ENCODE data around the gene PPP1R9A.

Gene PPP1R9A

GRCh38 chr7:95157381-95157780 is 250.0 kb downstream of the PPP1R9A start:
- peaks cover 0 to 2% (median 0%) of the 10 kb centered on the region in 5 donors for H3K4me1 ChIP-seq (ENCODE audit: control insufficient read depth in 5 of 5, insufficient read depth in 5 of 5, low read length in 5 of 5)
- H3K9me3 ChIP-seq (ENCODE audit: control insufficient read depth in 5 of 5, low read length in 5 of 5), result peaks cover 0 to 3% (median 0%) of the 10 kb centered on the region in 5 donors
- H3K27ac ChIP-seq (ENCODE audit: low read depth, low read length), result no peak overlapping the region
- no peaks in the 10 kb centered on the region for H3K27me3 ChIP-seq (ENCODE audit: control insufficient read depth in 5 of 5, insufficient read depth in 4 of 5, low read length in 5 of 5)
- H3K9ac ChIP-seq (ENCODE audit: low read length in 5 of 5), result no peak overlapping the region
- no peak overlapping the region for H3K4me3 ChIP-seq (ENCODE audit: low read depth in 1 of 5, low read length in 5 of 5)
- H3K36me3 ChIP-seq (ENCODE audit: control insufficient read depth in 5 of 5, insufficient read depth in 5 of 5, low read length in 5 of 5), result no peaks in the 10 kb centered on the region

- H3K9me3 ChIP-seq (ENCODE audit: control insufficient read depth in 5 of 5, low read length in 5 of 5), result no peaks in the 10 kb centered on the region
- H3K27ac ChIP-seq (ENCODE audit: low read depth, low read length), result no peak overlapping the region
- H3K36me3 ChIP-seq (ENCODE audit: control insufficient read depth in 5 of 5, insufficient read depth in 5 of 5, low read length in 5 of 5), result peaks cover 0 to 2% (median 0%) of the 10 kb centered on the region in 5 donors
- no peaks in the 10 kb centered on the region for H3K27me3 ChIP-seq (ENCODE audit: control insufficient read depth in 5 of 5, insufficient read depth in 4 of 5, low read length in 5 of 5)
- H3K4me3 ChIP-seq (ENCODE audit: low read depth in 1 of 5, low read length in 5 of 5), result no peak overlapping the region
- no peak overlapping the region for H3K9ac ChIP-seq (ENCODE audit: low read length in 5 of 5)
- H3K4me1 ChIP-seq (ENCODE audit: control insufficient read depth in 5 of 5, insufficient read depth in 5 of 5, low read length in 5 of 5), result peaks cover 0 to 10% (median 6%) of the 10 kb centered on the region in 5 donors
Observed at GRCh38 chr7:95169678-95170077, 262.3 kb downstream of the PPP1R9A start.

- Histone ChIP-seq H3K4me1 (ENCODE audit: control insufficient read depth in 5 of 5, insufficient read depth in 5 of 5, low read length in 5 of 5) (peaks cover 0 to 10% (median 6%) of the 10 kb centered on the region in 5 donors), H3K4me3 (ENCODE audit: low read depth in 1 of 5, low read length in 5 of 5) (no peak overlapping the region), H3K9me3 (ENCODE audit: control insufficient read depth in 5 of 5, low read length in 5 of 5) (no peaks in the 10 kb centered on the region), H3K27me3 (ENCODE audit: control insufficient read depth in 5 of 5, insufficient read depth in 4 of 5, low read length in 5 of 5) (no peaks in the 10 kb centered on the region), H3K9ac (ENCODE audit: low read length in 5 of 5) (no peak overlapping the region), H3K27ac (ENCODE audit: low read depth, low read length) (no peak overlapping the region), H3K36me3 (ENCODE audit: control insufficient read depth in 5 of 5, insufficient read depth in 5 of 5, low read length in 5 of 5) (no peaks in the 10 kb centered on the region)
Observed at GRCh38 chr7:95172420-95172819, 265.0 kb downstream of the PPP1R9A start.

GRCh38 chr7:95190515-95190914 is 283.1 kb downstream of the PPP1R9A start:
- Histone ChIP-seq H3K9ac (ENCODE audit: low read length in 5 of 5) (no peak overlapping the region), H3K4me3 (ENCODE audit: low read depth in 1 of 5, low read length in 5 of 5) (no peak overlapping the region), H3K4me1 (ENCODE audit: control insufficient read depth in 5 of 5, insufficient read depth in 5 of 5, low read length in 5 of 5) (no peaks in the 10 kb centered on the region), H3K9me3 (ENCODE audit: control insufficient read depth in 5 of 5, low read length in 5 of 5) (no peaks in the 10 kb centered on the region), H3K27me3 (ENCODE audit: control insufficient read depth in 5 of 5, insufficient read depth in 4 of 5, low read length in 5 of 5) (no peaks in the 10 kb centered on the region), H3K27ac (ENCODE audit: low read depth, low read length) (no peak overlapping the region), H3K36me3 (ENCODE audit: control insufficient read depth in 5 of 5, insufficient read depth in 5 of 5, low read length in 5 of 5) (no peaks in the 10 kb centered on the region)

- no peak overlapping the region for H3K9ac ChIP-seq (ENCODE audit: low read length in 5 of 5)
- H3K4me3 ChIP-seq (ENCODE audit: low read depth in 1 of 5, low read length in 5 of 5), result no peak overlapping the region
- H3K27me3 ChIP-seq (ENCODE audit: control insufficient read depth in 5 of 5, insufficient read depth in 4 of 5, low read length in 5 of 5), result no peaks in the 10 kb centered on the region
- no peaks in the 10 kb centered on the region for H3K4me1 ChIP-seq (ENCODE audit: control insufficient read depth in 5 of 5, insufficient read depth in 5 of 5, low read length in 5 of 5)
- no peak overlapping the region for H3K27ac ChIP-seq (ENCODE audit: low read depth, low read length)
- no peaks in the 10 kb centered on the region for H3K9me3 ChIP-seq (ENCODE audit: control insufficient read depth in 5 of 5, low read length in 5 of 5)
- H3K36me3 ChIP-seq (ENCODE audit: control insufficient read depth in 5 of 5, insufficient read depth in 5 of 5, low read length in 5 of 5), result no peaks in the 10 kb centered on the region
Observed at GRCh38 chr7:95191795-95192194, 284.4 kb downstream of the PPP1R9A start.

GRCh38 chr7:95198863-95199262 is 291.5 kb downstream of the PPP1R9A start:
- Histone ChIP-seq H3K36me3 (ENCODE audit: control insufficient read depth in 5 of 5, insufficient read depth in 5 of 5, low read length in 5 of 5) (no peaks in the 10 kb centered on the region), H3K9me3 (ENCODE audit: control insufficient read depth in 5 of 5, low read length in 5 of 5) (no peaks in the 10 kb centered on the region), H3K9ac (ENCODE audit: low read length in 5 of 5) (no peak overlapping the region), H3K27me3 (ENCODE audit: control insufficient read depth in 5 of 5, insufficient read depth in 4 of 5, low read length in 5 of 5) (no peaks in the 10 kb centered on the region), H3K27ac (ENCODE audit: low read depth, low read length) (no peak overlapping the region), H3K4me1 (ENCODE audit: control insufficient read depth in 5 of 5, insufficient read depth in 5 of 5, low read length in 5 of 5) (no peaks in the 10 kb centered on the region), H3K4me3 (ENCODE audit: low read depth in 1 of 5, low read length in 5 of 5) (no peak overlapping the region)

- H3K36me3 ChIP-seq (ENCODE audit: control insufficient read depth in 5 of 5, insufficient read depth in 5 of 5, low read length in 5 of 5), result no peaks in the 10 kb centered on the region
- H3K9me3 ChIP-seq (ENCODE audit: control insufficient read depth in 5 of 5, low read length in 5 of 5), result no peaks in the 10 kb centered on the region
- H3K27ac ChIP-seq (ENCODE audit: low read depth, low read length), result no peak overlapping the region
- H3K4me3 ChIP-seq (ENCODE audit: low read depth in 1 of 5, low read length in 5 of 5), result no peak overlapping the region
- no peaks in the 10 kb centered on the region for H3K4me1 ChIP-seq (ENCODE audit: control insufficient read depth in 5 of 5, insufficient read depth in 5 of 5, low read length in 5 of 5)
- no peak overlapping the region for H3K9ac ChIP-seq (ENCODE audit: low read length in 5 of 5)
- H3K27me3 ChIP-seq (ENCODE audit: control insufficient read depth in 5 of 5, insufficient read depth in 4 of 5, low read length in 5 of 5), result no peaks in the 10 kb centered on the region
Observed at GRCh38 chr7:95199779-95200558, 292.6 kb downstream of the PPP1R9A start.

GRCh38 chr7:95200741-95201140 is 293.3 kb downstream of the PPP1R9A start:
- no peak overlapping the region for H3K9ac ChIP-seq (ENCODE audit: low read length in 5 of 5)
- no peaks in the 10 kb centered on the region for H3K36me3 ChIP-seq (ENCODE audit: control insufficient read depth in 5 of 5, insufficient read depth in 5 of 5, low read length in 5 of 5)
- H3K27ac ChIP-seq (ENCODE audit: low read depth, low read length), result no peak overlapping the region
- H3K27me3 ChIP-seq (ENCODE audit: control insufficient read depth in 5 of 5, insufficient read depth in 4 of 5, low read length in 5 of 5), result no peaks in the 10 kb centered on the region
- peaks cover 0 to 4% (median 4%) of the 10 kb centered on the region in 5 donors for H3K4me1 ChIP-seq (ENCODE audit: control insufficient read depth in 5 of 5, insufficient read depth in 5 of 5, low read length in 5 of 5)
- H3K4me3 ChIP-seq (ENCODE audit: low read depth in 1 of 5, low read length in 5 of 5), result no peak overlapping the region
- no peaks in the 10 kb centered on the region for H3K9me3 ChIP-seq (ENCODE audit: control insufficient read depth in 5 of 5, low read length in 5 of 5)

- Histone ChIP-seq H3K9me3 (ENCODE audit: control insufficient read depth in 5 of 5, low read length in 5 of 5) (no peaks in the 10 kb centered on the region), H3K27me3 (ENCODE audit: control insufficient read depth in 5 of 5, insufficient read depth in 4 of 5, low read length in 5 of 5) (no peaks in the 10 kb centered on the region), H3K9ac (ENCODE audit: low read length in 5 of 5) (no peak overlapping the region), H3K27ac (ENCODE audit: low read depth, low read length) (no peak overlapping the region), H3K4me3 (ENCODE audit: low read depth in 1 of 5, low read length in 5 of 5) (no peak overlapping the region), H3K36me3 (ENCODE audit: control insufficient read depth in 5 of 5, insufficient read depth in 5 of 5, low read length in 5 of 5) (no peaks in the 10 kb centered on the region), H3K4me1 (ENCODE audit: control insufficient read depth in 5 of 5, insufficient read depth in 5 of 5, low read length in 5 of 5) (peaks cover 0 to 9% (median 5%) of the 10 kb centered on the region in 5 donors)
Observed at GRCh38 chr7:95201727-95202126, 294.3 kb downstream of the PPP1R9A start.

GRCh38 chr7:95204618-95205017 is 297.2 kb downstream of the PPP1R9A start:
- Histone ChIP-seq H3K4me3 (ENCODE audit: low read depth in 1 of 5, low read length in 5 of 5) (no peak overlapping the region), H3K27me3 (ENCODE audit: control insufficient read depth in 5 of 5, insufficient read depth in 4 of 5, low read length in 5 of 5) (no peaks in the 10 kb centered on the region), H3K9me3 (ENCODE audit: control insufficient read depth in 5 of 5, low read length in 5 of 5) (no peaks in the 10 kb centered on the region), H3K27ac (ENCODE audit: low read depth, low read length) (no peak overlapping the region), H3K4me1 (ENCODE audit: control insufficient read depth in 5 of 5, insufficient read depth in 5 of 5, low read length in 5 of 5) (peaks cover 0 to 9% (median 5%) of the 10 kb centered on the region in 5 donors), H3K9ac (ENCODE audit: low read length in 5 of 5) (no peak overlapping the region), H3K36me3 (ENCODE audit: control insufficient read depth in 5 of 5, insufficient read depth in 5 of 5, low read length in 5 of 5) (no peaks in the 10 kb centered on the region)

Measured in subcutaneous abdominal adipose tissue (tissue), 5 donors.